Endothelial cell (in vitro differentiated cells): ENCODE data around the gene CD164. TPM values are rescaled to one million over a fixed set of nuclear protein-coding genes. Genes with fewer than 3 reads are reported as not detected.

Experiments used
- DNase-seq: peaks from one replicate; pipeline ENCODE4 v3.0.0; 2021; ENCODE audit warnings: low spot score
- H3K27ac Mint-ChIP-seq: one replicate; pipeline ENCODE4 v1.8.0; 2021; ENCODE audit warnings: mixed read lengths, inconsistent platforms; ENCODE audit not compliant: unreplicated experiment
- H3K27me3 Mint-ChIP-seq: one replicate; pipeline ENCODE4 v1.8.0; 2021; ENCODE audit warnings: mild to moderate bottlenecking, moderate library complexity, mixed read lengths, inconsistent platforms; ENCODE audit not compliant: unreplicated experiment
- H3K36me3 Mint-ChIP-seq: one replicate; pipeline ENCODE4 v1.8.0; 2021; ENCODE audit warnings: mild to moderate bottlenecking, low read depth, mixed read lengths, inconsistent platforms; ENCODE audit not compliant: unreplicated experiment
- H3K4me1 Mint-ChIP-seq: one replicate; pipeline ENCODE4 v1.8.0; 2021; ENCODE audit warnings: mild to moderate bottlenecking, mixed read lengths, inconsistent platforms; ENCODE audit not compliant: unreplicated experiment
- H3K4me3 Mint-ChIP-seq: one replicate; pipeline ENCODE4 v1.8.0; 2021; ENCODE audit warnings: mild to moderate bottlenecking, mixed read lengths, inconsistent platforms; ENCODE audit not compliant: unreplicated experiment
- H3K9me3 Mint-ChIP-seq: one replicate; pipeline ENCODE4 v1.8.0; 2021; ENCODE audit warnings: mixed read lengths, inconsistent platforms; ENCODE audit not compliant: unreplicated experiment
- total RNA-seq: library from RNA; stranded (reverse); fragmentation: NEBNext Ultra II Directional; extraction: Animal tissue kit (Norgen Biotek cat#: 25700); gene quantifications from one replicate; pipeline ENCODE4 v1.2.1, GENCODE V29; 2021; ENCODE audit not compliant: unreplicated experiment
- TF ChIP-seq, protein P1 (sequence below): fragments of 200-600 bp; sonication (generic); IDR thresholded peaks from one replicate; pipeline ENCODE4 v1.5.0; 2021; ENCODE audit warnings: antibody characterized with exemption; ENCODE audit not compliant: unreplicated experiment

The CD164 gene
- total RNA-seq, 1 donor from 2014 or later = 220 TPM

DNA sequence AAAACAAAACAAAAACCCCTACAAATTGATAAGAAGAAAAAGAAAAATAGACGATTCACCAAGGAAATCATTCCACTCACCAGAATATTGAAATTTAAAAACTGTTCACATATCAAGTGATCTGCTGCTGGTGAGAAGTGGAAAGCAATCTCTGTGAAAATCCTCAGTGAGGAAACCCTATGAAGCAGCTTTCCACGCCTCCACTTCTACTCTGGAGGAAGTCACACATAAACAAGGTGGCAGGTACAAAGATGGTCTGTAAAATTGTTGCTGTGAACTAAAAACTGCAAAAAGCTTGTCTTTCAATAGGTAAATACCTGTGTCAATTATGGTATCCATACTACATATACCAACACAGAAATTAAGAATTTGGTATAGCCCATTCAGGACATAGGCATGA lies 18.5 kb downstream of the CD164 start:
- Mint-ChIP-seq H3K27me3 (no peaks in the 10 kb centered on the region), H3K9me3 (no peaks in the 10 kb centered on the region), H3K4me3 (no peak overlapping the region), H3K4me1 (no peaks in the 10 kb centered on the region), H3K27ac (no peak overlapping the region), H3K36me3 (peaks cover 47% of the 10 kb centered on the region)
- TF ChIP-seq, protein P1, sequence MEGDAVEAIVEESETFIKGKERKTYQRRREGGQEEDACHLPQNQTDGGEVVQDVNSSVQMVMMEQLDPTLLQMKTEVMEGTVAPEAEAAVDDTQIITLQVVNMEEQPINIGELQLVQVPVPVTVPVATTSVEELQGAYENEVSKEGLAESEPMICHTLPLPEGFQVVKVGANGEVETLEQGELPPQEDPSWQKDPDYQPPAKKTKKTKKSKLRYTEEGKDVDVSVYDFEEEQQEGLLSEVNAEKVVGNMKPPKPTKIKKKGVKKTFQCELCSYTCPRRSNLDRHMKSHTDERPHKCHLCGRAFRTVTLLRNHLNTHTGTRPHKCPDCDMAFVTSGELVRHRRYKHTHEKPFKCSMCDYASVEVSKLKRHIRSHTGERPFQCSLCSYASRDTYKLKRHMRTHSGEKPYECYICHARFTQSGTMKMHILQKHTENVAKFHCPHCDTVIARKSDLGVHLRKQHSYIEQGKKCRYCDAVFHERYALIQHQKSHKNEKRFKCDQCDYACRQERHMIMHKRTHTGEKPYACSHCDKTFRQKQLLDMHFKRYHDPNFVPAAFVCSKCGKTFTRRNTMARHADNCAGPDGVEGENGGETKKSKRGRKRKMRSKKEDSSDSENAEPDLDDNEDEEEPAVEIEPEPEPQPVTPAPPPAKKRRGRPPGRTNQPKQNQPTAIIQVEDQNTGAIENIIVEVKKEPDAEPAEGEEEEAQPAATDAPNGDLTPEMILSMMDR = no peak
- DNase-seq = no peak

DNA sequence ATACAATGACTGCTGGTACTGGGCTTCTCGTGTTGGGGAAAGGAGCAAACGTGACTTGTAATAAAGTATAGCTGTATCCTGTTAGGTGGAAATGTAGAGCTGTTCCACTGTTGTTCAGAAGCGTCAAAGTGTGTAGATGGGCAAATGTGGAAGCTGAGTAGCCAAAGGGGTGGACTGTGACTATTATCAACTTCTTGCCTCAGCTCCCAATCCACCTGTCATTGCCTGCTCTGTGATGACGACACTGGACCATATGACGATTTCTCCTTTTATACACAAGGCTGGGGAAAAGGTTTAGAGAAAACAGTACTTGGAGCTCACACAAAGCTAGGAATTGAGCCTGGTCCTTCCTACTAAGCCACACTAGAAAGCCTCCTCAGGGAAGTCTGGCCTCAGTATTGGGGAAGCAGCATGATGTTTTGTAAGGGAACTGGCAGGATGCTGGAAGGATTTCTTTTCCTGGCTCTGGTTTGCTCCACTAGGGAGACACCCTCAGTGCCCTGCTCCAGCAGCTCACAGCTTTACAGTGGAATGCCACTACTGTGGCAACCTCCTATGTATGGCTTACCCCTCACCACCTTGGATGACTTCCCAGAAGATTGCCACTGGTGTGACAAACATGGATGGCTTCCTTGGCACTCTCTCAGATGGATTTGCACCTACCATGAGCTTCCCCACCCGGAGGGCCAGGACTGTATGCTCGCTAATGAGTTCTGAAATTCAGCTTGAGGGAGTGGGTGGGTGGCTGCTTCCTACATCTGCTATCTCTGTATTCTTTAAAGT lies 20.0 kb downstream of the CD164 start:
- no peaks in the 10 kb centered on the region for H3K4me1 Mint-ChIP-seq
- H3K9me3 Mint-ChIP-seq = no peaks in the 10 kb centered on the region
- H3K27me3 Mint-ChIP-seq = no peaks in the 10 kb centered on the region
- H3K36me3 Mint-ChIP-seq = peaks cover 62% of the 10 kb centered on the region
- TF ChIP-seq, protein P1 = no peak
- H3K27ac Mint-ChIP-seq = no peak overlapping the region
- peak overlapping the region; percentile 15 for H3K4me3 Mint-ChIP-seq
- DNase-seq = no peak

DNA sequence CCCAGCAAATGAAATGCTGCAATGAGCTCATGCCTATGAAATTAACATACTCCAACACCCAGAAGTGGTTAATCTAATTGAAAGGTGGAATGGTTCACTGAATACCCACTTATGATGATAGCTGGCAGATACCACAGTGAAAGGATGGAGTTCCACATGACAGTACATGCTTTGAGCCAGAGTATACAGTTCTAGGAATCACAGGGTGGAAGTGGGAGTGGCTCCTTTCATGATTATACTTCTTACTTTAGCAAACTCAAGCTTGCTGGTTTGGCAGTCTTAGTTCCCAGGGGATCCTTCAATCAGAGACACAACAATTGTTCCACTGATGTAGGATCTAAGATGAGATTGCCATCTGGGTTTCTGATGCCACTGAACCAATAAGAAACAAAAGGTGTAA lies 21.5 kb downstream of the CD164 start:
- H3K27ac Mint-ChIP-seq = no peak overlapping the region
- peaks cover 75% of the 10 kb centered on the region for H3K36me3 Mint-ChIP-seq
- peak overlapping the region; percentile 38 for H3K4me3 Mint-ChIP-seq
- no peaks in the 10 kb centered on the region for H3K9me3 Mint-ChIP-seq
- H3K4me1 Mint-ChIP-seq = no peaks in the 10 kb centered on the region
- no peak for DNase-seq
- TF ChIP-seq, protein P1 = no peak
- no peaks in the 10 kb centered on the region for H3K27me3 Mint-ChIP-seq

DNA sequence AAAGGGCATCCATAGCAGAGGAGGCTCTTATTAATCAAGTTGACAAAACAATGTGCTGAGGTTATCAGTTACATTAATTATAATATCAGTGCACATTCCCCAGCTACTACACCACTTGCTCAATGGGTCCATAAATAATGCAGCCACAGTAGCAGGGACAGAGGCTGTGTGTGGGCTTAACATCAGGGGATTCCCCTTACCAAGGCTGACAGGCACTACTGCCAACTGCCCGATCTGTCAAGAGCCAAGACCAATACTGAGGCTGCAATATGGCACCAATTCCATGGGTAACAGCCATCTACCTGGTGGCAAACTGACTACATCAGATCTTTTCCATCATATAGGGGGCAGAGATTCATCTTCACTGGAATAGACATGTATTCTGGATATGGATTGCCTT lies 22.0 kb downstream of the CD164 start:
- H3K4me1 Mint-ChIP-seq = no peaks in the 10 kb centered on the region
- H3K9me3 Mint-ChIP-seq = no peaks in the 10 kb centered on the region

DNA sequence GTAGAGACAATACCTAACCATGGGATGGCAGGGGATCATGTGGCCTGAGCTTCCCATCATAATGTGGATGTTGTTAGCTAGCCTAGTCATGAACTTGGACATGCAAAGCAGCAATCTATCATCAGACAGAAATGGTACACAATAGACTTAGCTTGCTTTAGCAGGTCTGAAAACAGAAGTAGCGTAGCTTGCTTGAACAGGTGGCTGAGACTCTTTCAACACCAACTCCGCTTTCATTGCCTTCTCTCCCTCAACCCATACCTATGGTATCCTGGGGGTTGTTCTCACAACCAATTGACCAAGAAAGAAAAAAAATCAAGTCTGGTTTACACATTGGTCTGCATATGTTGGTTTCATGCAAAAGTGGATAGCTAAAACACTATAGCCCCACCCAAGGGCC lies 23.0 kb downstream of the CD164 start:
- H3K36me3 Mint-ChIP-seq = peaks cover 70% of the 10 kb centered on the region
- no peaks in the 10 kb centered on the region for H3K27me3 Mint-ChIP-seq
- no peaks in the 10 kb centered on the region for H3K4me1 Mint-ChIP-seq
- no peak overlapping the region for H3K27ac Mint-ChIP-seq
- no peaks in the 10 kb centered on the region for H3K9me3 Mint-ChIP-seq
- no peak for DNase-seq
- H3K4me3 Mint-ChIP-seq = no peak overlapping the region
- TF ChIP-seq, protein P1 = no peak

More for the DNA sequence above, 22.0 kb downstream of the CD164 start:
- DNase-seq = no peak
- no peak overlapping the region for H3K27ac Mint-ChIP-seq
- H3K36me3 Mint-ChIP-seq = peaks cover 75% of the 10 kb centered on the region
- peak overlapping the region; percentile 38 for H3K4me3 Mint-ChIP-seq
- TF ChIP-seq, protein P1 = no peak
- H3K27me3 Mint-ChIP-seq = no peaks in the 10 kb centered on the region
